Endothelial cell of umbilical vein (primary cell): ENCODE results near the gene TRAF3IP1. TPM values are rescaled to one million over a fixed set of nuclear protein-coding genes. Genes with fewer than 3 reads are reported as not detected.

ENCODE experiments used
- BruUV-seq: library from RNA; stranded (reverse); fragments of 400-500 nt; replicated peaks from 2 replicates; lab custom pipeline; 2021; lab: Mats Ljungman, UMichigan
- CTCF ChIA-PET: fragments of 300-600, 350-600 bp; sonication (Branson Sonifier 250); formaldehyde crosslinking; loops from one replicate; lab custom pipeline; 2021; ENCODE audit warnings: antibody characterized with exemption, inconsistent platforms; lab: Charles Lee
- POLR2A ChIA-PET: fragments of 300-600, 350-600 bp; sonication (Branson Sonifier 250); formaldehyde crosslinking; loops from one replicate; lab custom pipeline; 2021; ENCODE audit warnings: antibody characterized with exemption, inconsistent platforms; lab: Charles Lee
- DNase-seq: peaks from one replicate; pipeline ENCODE4 v3.0.0-alpha.2; 2011; ENCODE audit warnings: low read depth, low spot score
- FAIRE-seq: peaks from 2 replicates; lab custom pipeline; 2011; peaks lifted over from hg19 to GRCh38; lab: Jason Lieb, UNC
- H2AFZ ChIP-seq: 2 replicates; pipeline ENCODE4 v1.6.0; 2012; ENCODE audit warnings: low read depth, low read length, control low read depth, inconsistent platforms
- H3K27ac ChIP-seq: 2 replicates; pipeline ENCODE4 v1.5.1; 2011; ENCODE audit warnings: low read depth, mild to moderate bottlenecking, control low read depth, low read length, moderate library complexity; ENCODE audit not compliant: insufficient read depth
- H3K27me3 ChIP-seq, 2 experiments: 2 replicates each; pipeline versions ENCODE4 v1.6.0 to v1.6.1; 2011; ENCODE audit warnings: low read length in 2 of 2, mixed read lengths in 1 of 2; ENCODE audit not compliant: control insufficient read depth in 2 of 2, insufficient read depth in 2 of 2
- H3K36me3 ChIP-seq, 2 experiments: 2 replicates in 1 of 2; 3 replicates in 1 of 2; pipeline ENCODE4 v1.5.1; 2011; ENCODE audit warnings: low read length in 2 of 2, mild to moderate bottlenecking in 1 of 2, moderate library complexity in 1 of 2; ENCODE audit not compliant: control insufficient read depth in 2 of 2, insufficient read depth in 2 of 2; ENCODE audit errors: extremely low read depth in 1 of 2
- H3K4me1 ChIP-seq: 3 replicates; pipeline ENCODE4 v1.5.1; 2011; ENCODE audit warnings: mild to moderate bottlenecking, low read length; ENCODE audit not compliant: control insufficient read depth, insufficient read depth; ENCODE audit errors: extremely low read depth
- H3K4me2 ChIP-seq: 2 replicates; pipeline ENCODE4 v1.6.1; 2011; ENCODE audit warnings: low read length, control low read depth, mixed read lengths; ENCODE audit not compliant: insufficient read depth
- H3K4me3 ChIP-seq, 3 experiments: fragments of 200-600 bp in 1 of 3; sonication (generic), shearing (Covaris generic) in 1 of 3; replicated peaks in 1 of 3; 2 replicates each; pipeline ENCODE4 v1.5.1; 2011 to 2016; ENCODE audit warnings: control low read depth in 3 of 3, low read length in 3 of 3, mild to moderate bottlenecking in 2 of 3, inconsistent platforms in 1 of 3, low read depth in 1 of 3, moderate library complexity in 1 of 3; ENCODE audit not compliant: insufficient read depth in 1 of 3
- H3K79me2 ChIP-seq: 2 replicates; pipeline ENCODE4 v1.6.0; 2012; ENCODE audit warnings: low read length, inconsistent platforms; ENCODE audit not compliant: control insufficient read depth, insufficient read depth
- H3K9ac ChIP-seq: replicated peaks from 2 replicates; pipeline ENCODE3; 2011; ENCODE audit warnings: low read length, control low read depth; ENCODE audit not compliant: insufficient read depth; ENCODE audit errors: extremely low read depth
- H3K9me1 ChIP-seq: replicated peaks from 3 replicates; pipeline ENCODE4 v1.6.0; 2011; ENCODE audit warnings: mild to moderate bottlenecking, low read length; ENCODE audit not compliant: control insufficient read depth, insufficient read depth; ENCODE audit errors: extremely low read depth
- H3K9me3 ChIP-seq: replicated peaks from 2 replicates; pipeline ENCODE4 v1.5.1; 2012; ENCODE audit warnings: low read length, inconsistent platforms; ENCODE audit not compliant: control insufficient read depth, insufficient read depth
- H4K20me1 ChIP-seq: replicated peaks from 2 replicates; pipeline ENCODE3; 2011; ENCODE audit warnings: mild to moderate bottlenecking, low read length; ENCODE audit not compliant: control insufficient read depth, insufficient read depth; ENCODE audit errors: extremely low read depth
- CTCF ChIP-seq, 2 donors: IDR thresholded peaks; 1 replicate in 1 of 2; 2 replicates in 1 of 2; pipeline ENCODE4 v1.5.1; 2011; ENCODE audit warnings: low read length in 2 of 2, mild to moderate bottlenecking in 2 of 2, moderate library complexity in 2 of 2, control low read depth in 1 of 2, inconsistent platforms in 1 of 2, low read depth in 1 of 2; ENCODE audit not compliant: insufficient read depth in 1 of 2; ENCODE audit errors: extremely low read depth in 1 of 2
- FOS ChIP-seq: IDR thresholded peaks from 2 replicates; pipeline ENCODE4 v1.6.1; 2011; ENCODE audit warnings: mild to moderate bottlenecking, low read length, moderate library complexity, borderline replicate concordance; ENCODE audit not compliant: insufficient read depth
- GATA2 ChIP-seq: IDR thresholded peaks from 2 replicates; pipeline ENCODE4 v1.7.0; 2011; ENCODE audit warnings: low read depth, mild to moderate bottlenecking, moderate library complexity, mixed read lengths, low read length; ENCODE audit not compliant: insufficient read length, insufficient read depth
- JUN ChIP-seq: IDR thresholded peaks from 2 replicates; pipeline ENCODE4 v1.6.1; 2011; ENCODE audit warnings: borderline replicate concordance, low read depth; ENCODE audit not compliant: insufficient read length, insufficient read depth
- MAX ChIP-seq: IDR thresholded peaks from 2 replicates; pipeline ENCODE4 v1.6.1; 2011; ENCODE audit not compliant: insufficient read depth, insufficient read length
- MYC ChIP-seq: IDR thresholded peaks from one replicate; pipeline ENCODE4 v1.6.1; 2011; ENCODE audit warnings: mild to moderate bottlenecking, low read depth, low read length
- POLR2A ChIP-seq: IDR thresholded peaks from 2 replicates; pipeline ENCODE4 v1.6.1; 2012; ENCODE audit warnings: low read depth, mild to moderate bottlenecking, control low read depth, low read length
- dilution Hi-C: fragments of 300-500 bp; cut with MboI; formaldehyde crosslinking; loops from one replicate; pipeline ENCODE4 v1.15.0; 2019; ENCODE audit warnings: low sequenced_read_pairs; ENCODE audit not compliant: extremely low pct_ligation_motif_present
- intact Hi-C: fragments of 100-400 bp; cut with micrococcal nuclease; formaldehyde crosslinking; loops from one replicate; pipeline ENCODE4 v1.10.0; 2022
- polyA plus RNA-seq, 4 experiments: library from polyadenylated mRNA; depleted of rRNA in 3 of 4; stranded (reverse) in 3 of 4; unstranded in 1 of 4; fragments of >200 nt; gene quantifications; 2 replicates each; pipeline versions ENCODE4 v1.2.1 to v1.2.3, GENCODE V29; 2011 to 2012; ENCODE audit warnings: missing spikeins in 1 of 4
- total RNA-seq: library from RNA; stranded (reverse); gene quantifications from 2 replicates; pipeline ENCODE4 v1.2.3, GENCODE V29; 2021

TRAF3IP1 gene
- total and polyA plus RNA-seq, 2 donors (not counting 3 experiments of a cell fraction or from before 2014, with no cell fraction given): 3.4 to 15.9 TPM

DNA sequence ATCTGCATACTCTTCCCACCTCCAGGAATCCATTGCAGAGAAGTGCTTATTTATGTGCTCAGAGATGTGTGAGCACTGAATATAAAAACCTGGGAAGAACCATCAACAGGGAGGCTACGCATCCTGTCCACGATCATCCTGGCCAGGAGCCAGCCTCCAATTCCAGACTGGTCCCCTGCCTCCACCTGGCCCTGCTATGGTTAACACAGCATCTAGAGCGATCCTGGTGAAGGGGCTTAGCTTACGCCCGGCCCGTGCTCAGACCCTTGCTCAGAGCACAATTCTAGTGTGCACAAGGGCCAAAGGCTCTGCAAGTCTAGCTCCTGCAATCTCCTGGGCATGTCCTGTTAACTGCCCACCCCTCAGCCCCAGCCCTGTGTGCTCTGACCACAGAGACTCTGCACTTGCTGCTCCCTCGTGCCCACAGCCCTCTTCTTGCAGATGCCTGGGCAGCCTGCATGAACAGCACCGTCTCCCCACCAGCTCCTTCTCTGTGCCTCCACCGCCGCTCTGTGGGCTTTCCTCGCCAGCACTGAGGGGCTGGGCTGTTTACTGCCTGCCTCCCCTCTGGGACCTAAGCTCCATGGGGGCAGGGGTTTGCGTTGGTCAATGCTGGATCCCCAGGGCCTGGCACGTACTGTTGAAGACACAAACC lies 38.4 kb upstream of the TRAF3IP1 start:
- DNase-seq (no peak), FAIRE-seq (no peak)
- ChIA-PET CTCF (no interaction called here), POLR2A (no interaction called here)
- Histone ChIP-seq H3K27me3 (no peaks in the 10 kb centered on the region), H2AFZ (no peak overlapping the region), H3K4me2 (no peak overlapping the region), H3K9me1 (no peaks in the 10 kb centered on the region), H3K4me3 (no peak overlapping the region), H3K9ac (no peak overlapping the region), H3K4me1 (no peaks in the 10 kb centered on the region), H3K79me2 (no peaks in the 10 kb centered on the region), H3K27ac (no peak overlapping the region), H3K9me3 (no peaks in the 10 kb centered on the region), H3K36me3 (no peaks in the 10 kb centered on the region), H4K20me1 (no peaks in the 10 kb centered on the region)
- dilution Hi-C loops (no loop called here), intact Hi-C loops (no loop called here)
- no TSS peak for BruUV-seq
- TF ChIP-seq JUN: no peak
- no peak for TF ChIP-seq GATA2
- TF ChIP-seq FOS: no peak
- TF ChIP-seq MAX: no peak
- no peak for TF ChIP-seq CTCF (IDR thresholded peaks at IDR 0.05; ENCODE audit: extremely low read depth in 1 of 2, insufficient read depth in 1 of 2, low read depth in 1 of 2, low read length in 2 of 2)
- TF ChIP-seq POLR2A: no peak
- TF ChIP-seq MYC: no peak
